Limb (tissue), 2 donors: Measurements from ENCODE around the gene NPAS2.

Experiments used
- DNase-seq, 2 donors: peaks; one replicate each; pipeline ENCODE4 v3.0.0-alpha.2; 2016; ENCODE audit errors: extremely low spot score in 2 of 2

Gene NPAS2

DNA sequence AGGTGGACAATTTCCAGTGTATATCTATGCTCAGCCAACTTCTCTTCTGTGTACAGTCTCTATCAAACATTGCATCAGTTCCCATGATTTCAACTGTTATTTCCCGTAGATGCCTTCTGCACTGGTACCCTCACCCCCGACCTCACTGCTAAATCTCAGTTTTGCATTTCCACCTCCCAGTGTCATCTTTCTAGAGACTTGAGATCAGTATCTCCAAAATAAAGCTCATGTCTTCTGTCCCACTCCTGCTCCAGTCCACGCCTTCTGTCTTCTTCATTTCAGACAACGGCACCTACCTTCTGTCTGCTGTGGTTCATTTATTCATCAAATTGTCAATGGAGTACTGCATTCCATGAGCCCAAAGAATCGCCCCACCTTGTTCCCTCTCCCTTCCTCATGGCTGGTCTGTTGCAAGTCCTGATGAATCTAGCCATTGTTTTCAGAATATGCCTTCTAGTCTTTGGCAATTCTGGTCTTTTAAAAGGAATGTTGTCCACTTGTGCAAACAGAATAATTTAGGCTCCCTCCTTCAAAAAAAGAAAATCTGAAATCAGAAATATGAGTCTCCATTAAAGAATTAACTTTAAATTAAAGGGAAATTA lies 23.3 kb upstream of the NPAS2 start:
- no peak for DNase-seq

DNA sequence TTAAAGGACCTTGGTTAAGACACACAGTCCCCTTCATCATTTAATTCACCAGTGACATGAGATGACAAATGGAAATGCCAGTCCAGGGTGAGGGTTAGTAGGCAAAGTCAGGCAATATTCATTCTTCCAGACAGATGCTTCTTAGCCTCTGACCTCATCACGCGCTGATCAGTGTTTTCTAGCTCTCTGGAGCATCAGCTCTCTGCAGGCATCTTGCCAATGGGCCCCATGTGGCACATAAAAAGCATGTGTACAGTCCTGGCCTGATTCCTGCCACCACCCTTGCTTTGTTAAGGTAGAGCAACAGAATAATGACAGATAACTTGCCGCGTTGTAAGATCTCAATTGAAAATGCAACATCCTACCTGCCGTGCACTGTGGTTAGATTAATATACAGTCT lies 20.3 kb upstream of the NPAS2 start:
- DNase-seq = no peak

DNA sequence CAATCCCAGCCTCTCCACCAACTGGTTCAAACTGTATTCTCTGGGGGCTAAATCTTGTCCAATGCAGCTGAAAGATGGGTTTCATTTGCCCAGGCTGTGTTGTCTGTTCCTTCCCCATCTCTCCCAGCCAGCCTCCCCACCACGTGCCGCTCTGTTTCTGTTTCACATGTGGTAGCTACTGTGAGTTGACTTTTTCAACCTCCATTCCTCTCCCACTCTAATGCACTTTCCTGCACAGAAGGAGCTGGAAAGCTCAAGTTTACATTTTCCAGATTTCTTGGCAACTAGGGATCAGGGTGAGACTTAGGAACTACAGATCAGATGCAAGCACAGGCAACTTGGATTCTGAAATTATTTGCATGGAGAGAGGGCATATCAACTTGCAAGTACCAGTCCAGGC lies 19.0 kb upstream of the NPAS2 start:
- DNase-seq = peak in 1 of 2 donors; percentile 52

DNA sequence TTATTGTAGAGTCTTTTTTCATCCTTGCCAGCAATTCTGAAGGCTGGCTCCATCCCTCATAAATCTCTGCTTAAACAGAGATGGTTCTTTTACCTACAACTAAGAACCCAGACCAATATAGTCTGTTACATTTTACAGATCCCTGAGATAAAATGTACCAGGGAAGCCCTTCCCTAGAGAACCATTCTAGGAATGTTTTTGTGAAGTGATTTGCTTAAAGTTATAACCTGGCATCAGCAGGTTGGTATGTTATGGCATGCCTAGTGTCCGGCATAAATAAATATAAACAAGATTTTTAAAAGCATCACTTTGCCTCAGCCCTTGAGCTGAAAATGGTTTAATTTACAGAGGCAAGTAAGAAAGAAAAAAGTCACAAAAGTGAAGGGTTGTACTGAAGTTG lies 18.5 kb upstream of the NPAS2 start:
- DNase-seq = no peak

DNA sequence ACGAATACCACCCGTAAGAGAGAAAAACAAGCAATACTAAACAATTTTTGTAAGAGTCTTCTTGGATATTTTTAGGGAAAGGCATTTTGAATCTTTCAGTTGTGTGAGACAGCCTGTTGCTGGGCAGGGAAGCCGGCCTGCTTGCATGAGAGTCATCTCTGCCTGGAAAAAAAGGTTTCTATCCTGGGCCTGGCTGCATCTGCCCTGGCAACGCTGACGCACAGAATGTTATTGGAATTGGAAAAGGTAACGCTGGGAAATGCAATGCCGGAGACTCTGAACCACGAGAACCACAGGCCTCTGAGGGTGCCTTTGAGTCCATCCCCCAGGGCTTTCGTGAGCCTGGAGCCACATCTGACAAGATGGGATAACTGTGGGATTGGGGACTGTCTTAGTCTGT lies 17.9 kb upstream of the NPAS2 start:
- no peak for DNase-seq

DNA sequence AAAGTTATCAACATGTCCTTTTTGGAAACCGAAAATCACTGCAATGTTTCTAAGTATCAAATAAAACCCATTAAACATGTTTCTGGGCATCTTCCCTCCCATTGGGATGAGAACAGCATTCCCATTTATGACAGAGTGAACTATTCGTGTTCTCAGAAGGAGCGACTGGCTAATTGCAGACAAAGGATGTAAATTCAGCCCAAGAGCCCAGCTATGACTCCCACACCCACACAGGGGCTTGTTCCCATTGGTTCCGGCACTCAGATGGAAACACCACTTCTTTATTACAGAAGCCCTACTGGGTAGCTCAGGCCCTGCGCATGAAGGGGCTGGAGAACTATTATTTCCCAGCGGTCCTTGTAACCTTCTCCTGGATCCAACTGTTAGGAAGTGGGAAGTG lies 16.6 kb upstream of the NPAS2 start:
- DNase-seq = peak in 1 of 2 donors; percentile 74

DNA sequence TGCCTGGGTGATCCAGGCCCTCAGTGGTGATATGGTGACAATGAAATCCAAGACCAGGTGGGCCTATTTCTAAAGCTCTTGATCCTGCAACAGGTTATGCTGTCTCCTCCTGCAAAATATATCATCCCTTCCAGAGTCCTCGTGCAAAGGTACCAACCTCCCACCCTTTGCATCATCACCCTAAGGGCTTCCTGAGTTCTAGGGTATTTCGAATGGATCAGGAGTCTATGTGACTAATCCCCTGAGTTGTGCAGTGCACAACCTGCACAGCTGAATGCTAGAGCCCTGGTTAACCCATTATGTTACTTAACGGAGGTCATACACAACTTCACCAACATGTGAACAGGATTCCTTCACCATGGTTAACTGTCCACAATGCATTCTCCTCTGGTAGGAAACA lies 13.4 kb upstream of the NPAS2 start:
- no peak for DNase-seq

DNA sequence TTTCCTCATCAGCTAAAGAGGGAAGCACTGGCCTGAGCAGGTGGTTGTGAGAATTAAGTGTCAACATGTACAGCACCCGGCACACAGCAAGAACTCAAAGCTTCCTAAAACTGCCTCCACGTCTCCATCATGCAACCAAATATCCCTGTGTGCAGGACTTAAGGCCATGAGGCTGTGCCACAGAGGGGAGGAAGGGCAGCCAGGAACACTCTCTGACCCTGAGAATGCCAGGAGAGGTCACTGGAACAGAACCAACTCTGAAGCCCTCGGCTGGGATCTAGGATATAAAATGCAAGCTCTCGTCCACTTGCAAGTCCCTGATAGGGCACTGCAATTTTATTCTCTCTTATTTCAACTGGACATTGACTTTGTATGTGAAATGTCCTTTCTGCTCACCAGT lies 12.2 kb upstream of the NPAS2 start:
- DNase-seq = no peak

DNA sequence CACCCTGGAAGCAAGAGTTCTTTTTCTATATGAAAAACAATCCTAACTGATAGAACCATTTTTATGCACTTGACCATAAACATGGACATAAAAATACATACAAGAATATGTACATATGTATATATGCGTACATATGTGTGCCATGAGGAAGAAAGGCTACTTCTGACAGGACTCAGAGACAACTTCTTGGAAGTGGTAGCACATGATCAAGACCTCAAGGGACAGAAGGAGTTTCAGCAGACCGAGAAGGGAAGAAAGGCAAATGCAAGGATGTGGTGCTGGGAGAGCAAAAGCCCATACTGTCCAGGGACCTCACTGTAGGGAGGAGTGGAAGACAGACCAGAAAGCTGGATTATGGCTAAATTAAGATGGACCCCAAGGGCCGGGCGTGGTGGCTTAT lies 11.4 kb upstream of the NPAS2 start:
- no peak for DNase-seq

DNA sequence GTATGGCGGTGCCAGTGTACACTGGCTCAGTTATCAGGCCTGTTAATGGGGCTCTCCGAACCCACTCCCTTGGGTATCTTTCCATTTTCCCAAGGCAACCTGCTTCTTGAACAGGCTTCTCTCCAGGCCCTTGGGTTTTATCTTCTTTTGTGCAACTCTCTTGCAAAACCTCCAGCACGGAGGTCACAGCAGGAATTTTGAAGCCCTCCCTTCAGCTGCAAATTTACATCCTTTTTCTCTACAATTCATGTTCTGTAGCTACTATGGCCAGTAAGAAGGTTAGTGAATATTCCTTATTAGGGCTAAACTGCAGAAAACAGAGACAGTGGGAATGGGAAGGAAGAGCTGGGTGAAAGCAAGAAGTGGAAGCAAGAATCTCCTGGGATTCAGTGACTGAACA lies 10.4 kb upstream of the NPAS2 start:
- no peak for DNase-seq

DNA sequence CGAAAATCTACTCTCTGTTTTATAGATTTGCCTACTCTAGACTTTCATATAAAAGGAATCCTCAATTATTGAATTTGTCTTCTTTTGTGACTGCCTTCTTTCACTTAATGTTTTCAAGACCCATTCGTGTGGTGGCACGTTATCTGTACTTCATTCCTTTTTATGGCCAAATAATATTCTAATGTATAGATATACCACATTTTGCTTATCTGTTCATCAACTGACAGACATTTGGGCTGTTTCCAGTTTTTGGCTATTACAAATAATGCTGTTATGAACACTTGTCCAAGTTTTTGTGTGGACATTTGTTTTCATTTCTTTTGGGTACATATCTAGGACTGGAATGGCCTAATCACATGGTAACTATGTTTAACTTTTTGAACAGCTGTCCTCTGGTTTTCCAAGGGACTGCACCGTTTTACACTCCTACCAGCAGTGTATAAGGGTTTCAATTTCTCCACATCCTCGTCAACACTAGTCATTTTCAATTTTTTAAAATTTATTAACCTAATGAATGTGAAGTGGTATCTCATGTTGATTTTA lies 9.3 kb upstream of the NPAS2 start:
- no peak for DNase-seq

DNA sequence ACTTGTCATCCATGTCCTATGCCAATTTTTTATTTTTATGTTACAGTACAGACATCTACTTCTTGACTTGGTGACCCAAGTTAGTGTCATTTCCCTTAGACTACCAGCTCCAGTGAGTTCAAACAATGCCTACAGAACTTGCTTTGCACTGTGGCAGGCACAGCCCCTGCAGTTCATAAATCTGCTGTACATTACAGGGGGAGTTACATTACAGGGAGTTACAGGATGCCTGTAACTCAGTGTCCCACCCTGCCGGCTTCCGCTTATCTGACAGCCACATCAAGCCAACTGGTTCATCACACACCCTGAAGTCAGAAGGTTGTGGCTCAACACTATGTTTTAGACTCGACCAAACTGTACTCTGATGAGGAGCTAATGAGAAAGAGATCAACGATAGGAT lies 7.8 kb upstream of the NPAS2 start:
- no peak for DNase-seq

DNA sequence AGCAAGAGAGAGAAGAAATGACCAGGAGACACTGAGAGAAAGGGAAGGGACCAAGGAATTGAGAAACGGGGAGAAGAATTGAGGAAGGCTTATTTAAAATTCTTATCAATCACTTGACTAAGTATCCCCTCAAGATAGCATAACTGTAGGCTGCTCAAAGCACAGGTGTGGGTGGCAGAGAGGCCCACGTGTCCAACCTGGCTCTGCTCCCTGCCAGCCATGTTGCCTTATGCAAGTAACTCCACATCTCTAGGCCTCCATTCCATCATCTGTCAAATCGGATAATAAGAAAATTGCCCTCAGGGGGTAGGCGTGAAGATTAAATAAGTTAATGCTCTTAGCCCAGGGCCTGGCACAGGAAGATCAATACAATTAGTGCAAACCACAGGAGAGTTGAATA lies 7.4 kb upstream of the NPAS2 start:
- DNase-seq = no peak

DNA sequence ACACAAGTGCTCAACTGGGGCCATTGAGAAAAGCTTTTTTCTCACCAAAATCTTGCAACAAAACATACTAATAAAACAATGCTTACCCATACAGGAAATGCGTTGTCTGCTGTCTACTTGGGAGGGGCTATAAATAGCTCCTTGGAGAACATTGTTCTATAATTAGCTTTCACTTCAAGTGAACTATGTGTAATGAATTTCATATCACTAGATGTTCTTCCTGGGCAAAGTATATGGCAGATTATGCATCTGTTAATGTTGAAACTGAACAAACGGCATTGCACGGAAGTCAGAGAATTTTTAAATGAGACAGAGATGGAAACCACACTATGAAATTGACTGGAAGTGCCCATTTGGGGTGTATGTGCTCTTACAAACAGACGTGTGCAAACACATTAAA lies 6.4 kb upstream of the NPAS2 start:
- no peak for DNase-seq

DNA sequence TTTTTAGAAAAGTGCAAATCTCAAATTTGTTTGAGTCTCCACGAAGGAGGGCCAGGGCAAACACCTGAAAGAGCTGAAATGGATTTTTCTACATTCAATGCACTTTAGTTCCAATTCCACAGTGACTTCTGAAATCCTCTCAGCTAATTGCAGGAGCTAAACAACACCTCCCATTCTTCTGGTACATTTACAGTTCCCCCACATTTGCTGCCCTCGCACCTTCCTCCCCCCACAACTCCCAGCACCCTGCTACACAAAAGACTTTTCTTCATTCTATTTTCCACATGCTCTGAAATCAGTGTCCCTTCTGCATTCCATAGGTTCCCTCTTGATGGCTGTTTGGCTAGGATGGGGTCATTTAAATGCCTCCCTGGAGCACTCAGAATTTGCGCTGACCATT lies 5.9 kb upstream of the NPAS2 start:
- DNase-seq = no peak

DNA sequence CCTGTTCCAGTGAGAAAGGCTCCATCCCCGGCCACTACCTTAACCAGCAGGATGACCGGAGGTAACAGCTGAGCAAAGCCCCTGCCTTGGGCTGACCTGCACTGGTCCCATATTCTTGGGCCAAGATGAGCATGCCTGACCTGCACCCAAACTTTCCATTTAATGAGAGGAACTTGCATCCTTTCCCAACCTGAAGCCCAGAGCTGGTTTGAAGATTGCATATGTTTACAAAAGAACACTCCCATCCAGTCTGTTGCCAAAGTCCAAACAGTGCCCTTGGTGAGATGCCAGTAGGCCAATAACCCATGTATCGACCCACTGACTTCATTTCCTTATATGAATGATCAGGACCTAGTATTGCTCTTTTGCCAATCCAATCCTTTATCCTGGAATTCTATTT lies 5.5 kb upstream of the NPAS2 start:
- DNase-seq = no peak

DNA sequence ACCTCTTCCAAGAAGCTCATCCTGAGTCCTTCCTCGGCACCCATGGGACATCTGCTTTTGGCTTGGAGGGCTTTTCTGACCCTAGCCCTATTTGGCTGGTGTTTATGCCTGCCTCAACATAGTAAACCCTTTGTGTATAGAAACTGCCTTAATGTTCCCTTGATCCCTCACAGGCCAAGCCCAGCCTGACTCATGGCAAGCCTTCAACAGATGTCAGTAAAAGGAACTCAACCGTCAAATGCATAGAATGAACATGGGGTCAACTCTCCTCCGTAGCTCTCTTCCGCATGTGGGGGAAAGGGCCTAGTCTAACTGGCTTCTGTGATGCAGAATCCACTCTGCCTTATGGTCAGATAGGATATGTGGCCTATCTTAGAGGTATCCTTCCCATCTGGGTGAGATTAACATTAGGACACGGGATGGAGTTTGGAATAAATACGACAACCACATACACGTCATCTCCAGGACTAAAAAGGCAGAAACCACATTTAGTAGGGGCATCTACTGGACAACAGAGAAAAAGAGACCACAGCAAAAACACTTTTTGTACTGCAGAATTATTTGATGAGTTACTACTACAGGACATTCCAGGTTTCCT lies 2.5 kb upstream of the NPAS2 start:
- no peak for DNase-seq

DNA sequence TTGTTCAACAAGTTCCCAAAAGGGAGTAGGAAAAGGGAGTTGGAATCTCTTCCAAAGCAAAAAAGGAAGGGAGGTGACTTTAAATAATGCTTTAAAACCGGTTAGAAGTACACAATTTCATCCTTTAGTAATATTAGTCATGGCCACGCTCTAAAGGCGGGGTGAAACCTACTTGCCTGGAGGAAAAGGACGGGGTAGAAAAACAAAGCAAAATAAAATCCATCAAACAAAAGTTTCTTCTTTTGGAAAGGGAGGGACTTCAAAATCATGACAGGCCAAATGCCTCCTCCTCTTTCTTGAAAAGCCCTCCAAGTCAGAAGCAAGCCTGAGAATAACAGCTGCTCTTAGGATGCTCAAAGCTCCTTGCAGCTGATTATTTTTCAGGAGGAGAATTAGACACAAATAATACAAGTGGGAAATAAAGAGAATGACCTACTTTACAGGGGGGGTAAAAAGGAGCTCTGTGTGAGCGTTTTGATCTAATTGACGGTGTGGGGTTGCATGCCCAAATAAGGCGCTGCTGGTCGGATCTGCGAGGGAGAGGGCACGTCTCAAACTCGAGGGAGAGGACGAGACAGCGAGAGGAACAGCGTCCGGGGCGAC lies 1.8 kb upstream of the NPAS2 start:
- peak in 1 of 2 donors; percentile 33 for DNase-seq

DNA sequence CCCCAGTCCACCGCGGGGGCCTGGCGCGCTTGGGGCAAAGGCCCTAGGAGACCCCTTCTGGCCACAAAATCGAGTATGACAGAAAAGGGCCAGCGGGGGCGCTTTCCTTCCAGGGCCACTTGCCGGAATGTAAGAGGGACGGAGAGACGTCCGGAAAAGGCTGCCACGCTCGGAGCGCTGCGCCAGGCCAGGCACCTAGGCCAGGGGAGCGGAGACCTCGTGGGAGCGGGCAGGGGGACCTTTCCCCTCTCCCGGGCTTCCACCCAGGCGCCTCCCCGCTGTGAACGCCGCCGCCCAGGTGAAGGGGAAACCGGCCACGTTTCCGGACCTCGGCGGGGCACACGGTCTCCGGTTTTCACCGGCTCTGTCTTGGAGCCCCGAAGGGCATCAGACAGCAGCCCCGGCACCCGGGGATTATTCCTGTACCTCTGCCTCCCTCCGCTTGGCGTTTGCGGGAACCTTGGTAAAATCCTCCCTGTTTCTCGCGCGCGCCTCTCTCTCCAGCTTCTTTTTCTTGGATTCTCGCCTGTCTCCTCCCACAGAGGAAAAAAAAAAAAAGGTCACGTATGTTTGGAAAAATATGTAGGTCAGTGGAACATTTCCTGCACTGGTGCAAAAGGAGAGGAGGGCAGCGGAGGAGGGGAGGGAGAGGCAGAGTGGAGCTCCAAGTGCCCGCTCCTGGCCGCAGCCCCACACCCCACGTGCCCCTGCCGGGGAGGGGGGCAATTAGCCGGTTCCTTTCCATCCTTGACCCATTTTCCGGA lies 1.2 kb upstream of the NPAS2 start:
- DNase-seq = peak; percentile 55 to 75

DNA sequence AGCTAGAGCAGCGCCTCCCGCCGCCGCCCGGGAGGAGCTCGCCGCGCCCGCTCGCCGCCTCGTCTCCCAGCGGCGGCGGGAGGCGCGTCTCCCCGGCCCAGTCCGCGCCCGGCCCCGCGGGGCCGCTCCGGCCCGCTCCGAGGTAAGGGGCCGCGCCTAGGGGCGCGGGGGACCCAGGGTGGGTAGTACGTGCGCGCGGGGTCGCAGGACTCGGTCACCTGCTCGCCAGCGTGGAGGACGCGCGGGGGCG lies 259 bp downstream of the NPAS2 start:
- peak in 1 of 2 donors; percentile 60 for DNase-seq

DNA sequence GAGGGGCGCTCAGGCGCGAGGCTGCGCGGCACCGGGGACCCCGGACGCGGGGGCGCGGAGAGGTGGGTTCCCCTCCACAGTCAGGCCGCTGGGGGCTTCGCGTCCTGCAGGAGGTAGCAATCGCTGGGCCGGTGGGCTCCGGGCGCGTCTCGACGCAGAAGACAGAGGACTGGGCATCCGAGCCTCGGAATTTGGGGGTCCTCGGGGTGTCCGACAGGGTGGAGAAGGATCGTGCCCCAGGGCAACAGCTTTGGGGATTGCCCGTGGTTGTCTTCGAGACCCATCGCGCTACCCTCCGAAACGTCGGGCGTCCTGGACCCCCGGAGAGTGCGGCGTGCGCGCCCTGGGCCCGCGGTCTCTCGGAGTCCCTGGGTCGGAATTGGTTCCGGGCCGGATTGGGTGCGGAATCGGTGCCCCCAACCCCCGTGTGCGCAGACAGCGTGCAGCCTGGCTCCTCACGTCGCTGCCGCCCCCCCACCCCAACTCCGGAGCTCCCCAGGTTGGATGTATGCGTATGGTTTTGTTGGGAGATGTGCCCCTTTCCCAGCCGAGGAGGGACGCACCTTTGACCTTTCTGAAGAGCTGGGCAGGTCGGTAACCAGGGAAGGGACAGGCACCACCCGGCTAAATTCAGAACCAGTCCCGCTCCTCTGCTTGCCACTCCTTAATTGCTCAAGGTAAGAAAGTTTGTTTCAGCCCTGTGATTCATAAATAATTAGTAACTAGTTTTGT lies 750 bp downstream of the NPAS2 start:
- DNase-seq = no peak
